Measurements from ENCODE around the gene KIF26A.
A peak's percentile ranks its signal among the peaks of the same experiment; 100 is the strongest.

KIF26A gene

DNA sequence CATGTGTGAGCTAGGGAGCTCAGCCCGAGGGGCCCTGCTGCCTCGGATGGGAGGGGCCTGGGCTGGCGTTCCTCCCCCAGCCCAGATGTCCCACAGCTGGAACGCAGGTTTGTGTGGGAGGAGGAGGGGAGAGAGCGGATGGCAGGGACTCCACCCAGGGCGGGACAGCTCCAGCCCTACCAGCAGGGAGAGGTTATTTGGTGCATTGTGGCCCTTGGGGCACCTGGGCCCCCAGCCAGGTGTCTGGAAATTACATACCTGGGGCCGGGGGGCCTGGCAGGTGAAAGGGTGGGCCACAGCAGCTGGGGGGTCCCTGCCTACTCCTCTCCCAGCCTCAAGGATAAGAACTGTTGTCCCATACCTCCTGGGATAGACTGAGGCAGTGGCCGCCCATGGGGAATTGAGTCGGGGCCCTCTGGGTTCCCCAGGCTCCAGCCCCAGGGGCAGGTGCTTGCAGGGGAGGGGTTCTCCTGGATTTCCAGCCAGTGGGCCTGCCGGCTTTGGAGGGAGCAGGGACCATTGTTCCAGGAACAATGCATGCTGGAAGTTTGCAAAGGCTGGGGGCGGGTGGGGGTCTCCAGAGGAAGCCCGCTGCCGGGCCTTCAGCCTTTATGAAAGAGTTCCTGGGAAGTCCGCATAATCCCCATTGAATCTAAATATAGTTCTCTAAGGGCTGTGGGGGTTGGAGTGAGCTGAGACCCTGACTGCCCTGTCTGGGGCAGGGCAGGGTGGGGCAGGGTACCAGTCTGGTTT lies 1.2 kb downstream of the KIF26A start:
- Histone ChIP-seq H3K27ac (no peak overlapping the region), H3K4me3 (peak overlapping the region; percentile 67)
- DNase-seq (ENCODE audit: low spot score), result no peak
- TF ChIP-seq, protein P1, sequence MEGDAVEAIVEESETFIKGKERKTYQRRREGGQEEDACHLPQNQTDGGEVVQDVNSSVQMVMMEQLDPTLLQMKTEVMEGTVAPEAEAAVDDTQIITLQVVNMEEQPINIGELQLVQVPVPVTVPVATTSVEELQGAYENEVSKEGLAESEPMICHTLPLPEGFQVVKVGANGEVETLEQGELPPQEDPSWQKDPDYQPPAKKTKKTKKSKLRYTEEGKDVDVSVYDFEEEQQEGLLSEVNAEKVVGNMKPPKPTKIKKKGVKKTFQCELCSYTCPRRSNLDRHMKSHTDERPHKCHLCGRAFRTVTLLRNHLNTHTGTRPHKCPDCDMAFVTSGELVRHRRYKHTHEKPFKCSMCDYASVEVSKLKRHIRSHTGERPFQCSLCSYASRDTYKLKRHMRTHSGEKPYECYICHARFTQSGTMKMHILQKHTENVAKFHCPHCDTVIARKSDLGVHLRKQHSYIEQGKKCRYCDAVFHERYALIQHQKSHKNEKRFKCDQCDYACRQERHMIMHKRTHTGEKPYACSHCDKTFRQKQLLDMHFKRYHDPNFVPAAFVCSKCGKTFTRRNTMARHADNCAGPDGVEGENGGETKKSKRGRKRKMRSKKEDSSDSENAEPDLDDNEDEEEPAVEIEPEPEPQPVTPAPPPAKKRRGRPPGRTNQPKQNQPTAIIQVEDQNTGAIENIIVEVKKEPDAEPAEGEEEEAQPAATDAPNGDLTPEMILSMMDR (IDR thresholded peaks at IDR 0.05), result no peak

DNA sequence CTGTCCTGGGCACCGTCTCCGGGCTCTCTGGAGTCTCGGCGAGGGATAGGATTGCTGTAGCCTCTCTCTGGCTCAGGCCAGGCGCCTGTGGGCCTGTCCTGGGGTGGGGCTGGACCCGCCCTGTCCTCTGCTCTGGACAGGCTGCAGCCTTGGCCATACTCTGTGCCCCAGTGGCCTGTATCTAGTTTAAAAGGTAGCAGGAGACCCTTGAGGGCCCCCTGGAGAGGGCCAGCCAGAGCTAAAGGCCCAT lies 1.8 kb downstream of the KIF26A start:
- TF ChIP-seq, protein P1 (IDR thresholded peaks at IDR 0.05), result no peak
- Histone ChIP-seq H3K4me3 (no peak overlapping the region), H3K27ac (no peak overlapping the region)
- DNase-seq (ENCODE audit: low spot score), result no peak

GRCh38 chr14:104140463-104141331 lies 2.3 kb downstream of the KIF26A start:
- H3K27ac ChIP-seq, result no peak overlapping the region
- DNase-seq (ENCODE audit: low spot score), result no peak
- TF ChIP-seq, protein P1 (IDR thresholded peaks at IDR 0.05), result no peak
- no peak overlapping the region for H3K4me3 ChIP-seq

GRCh38 chr14:104141621-104142091 lies 3.3 kb downstream of the KIF26A start:
- H3K4me3 ChIP-seq, result no peak overlapping the region
- no peak overlapping the region for H3K27ac ChIP-seq
- DNase-seq (ENCODE audit: low spot score), result no peak
- TF ChIP-seq, protein P1 (IDR thresholded peaks at IDR 0.05), result no peak

DNA sequence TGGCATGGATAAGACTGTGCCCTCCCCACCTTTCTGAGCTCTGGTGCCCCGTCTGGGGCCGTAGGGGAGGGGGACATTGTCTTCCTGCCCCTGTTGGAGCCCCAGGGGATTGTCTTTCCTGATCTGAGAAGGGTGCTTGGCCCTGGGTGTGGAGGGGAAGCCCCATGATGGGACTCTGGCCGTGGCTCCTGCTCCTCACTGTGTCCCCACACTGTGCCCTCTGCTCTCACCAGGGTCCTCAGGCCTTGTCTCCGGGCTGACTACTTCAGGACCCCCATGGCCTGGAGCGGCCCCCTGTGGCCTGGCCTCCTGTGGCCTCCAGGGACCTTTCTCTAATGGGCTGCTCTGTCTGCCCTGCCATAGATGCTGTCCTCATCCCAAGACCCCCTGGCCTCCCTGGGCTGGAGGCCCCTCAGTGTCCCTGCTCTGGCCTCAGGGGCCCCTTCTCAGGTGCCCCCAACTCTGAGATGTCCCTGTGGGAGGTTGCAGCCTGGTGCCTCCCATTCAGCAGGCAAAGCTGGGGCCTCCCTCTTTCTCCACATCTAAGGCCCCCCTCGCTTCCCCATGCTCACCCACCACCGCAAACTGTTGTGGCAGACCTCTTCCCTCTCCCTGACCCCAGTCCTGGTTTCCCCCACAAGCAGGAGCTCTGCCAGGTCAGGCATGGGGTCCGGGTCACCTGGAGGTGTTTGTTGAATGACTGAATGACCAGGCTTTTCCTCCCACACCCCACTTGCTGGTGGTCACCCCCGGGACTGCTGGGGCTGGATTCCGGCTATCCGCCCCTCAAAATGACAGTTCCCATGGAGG lies 4.0 kb downstream of the KIF26A start:
- Histone ChIP-seq H3K27ac (no peak overlapping the region), H3K4me3 (no peak overlapping the region)
- DNase-seq (ENCODE audit: low spot score), result no peak
- TF ChIP-seq, protein P1 (IDR thresholded peaks at IDR 0.05), result no peak

GRCh38 chr14:104142946-104143470 lies 4.6 kb downstream of the KIF26A start:
- H3K27ac ChIP-seq, result no peak overlapping the region
- no peak overlapping the region for H3K4me3 ChIP-seq
- DNase-seq (ENCODE audit: low spot score), result no peak
- TF ChIP-seq, protein P1 (IDR thresholded peaks at IDR 0.05), result no peak
